Measurements from ENCODE around the gene PTGIS. TPM values are rescaled to one million over a fixed set of nuclear protein-coding genes. Genes with fewer than 3 reads are reported as not detected.
A peak's percentile ranks its signal among the peaks of the same experiment; 100 is the strongest.

The PTGIS gene
- total RNA-seq, 3 donors from 2014 or later: 1.6 to 2.4 (median 2.1) TPM

GRCh38 chr20:49519212-49519712, 48.7 kb downstream of the PTGIS start:
- H3K4me3 Mint-ChIP-seq: no peak overlapping the region
- peaks cover 2% of the 10 kb centered on the region for H3K4me1 Mint-ChIP-seq (ENCODE audit: low read depth)
- DNase-seq (no peak), ATAC-seq (no peak)
- H3K9me3 Mint-ChIP-seq: no peaks in the 10 kb centered on the region
- H3K36me3 Mint-ChIP-seq (ENCODE audit: insufficient read depth): peaks cover 1% of the 10 kb centered on the region
- H3K27me3 Mint-ChIP-seq (ENCODE audit: low read depth): peaks cover 30% of the 10 kb centered on the region

DNA sequence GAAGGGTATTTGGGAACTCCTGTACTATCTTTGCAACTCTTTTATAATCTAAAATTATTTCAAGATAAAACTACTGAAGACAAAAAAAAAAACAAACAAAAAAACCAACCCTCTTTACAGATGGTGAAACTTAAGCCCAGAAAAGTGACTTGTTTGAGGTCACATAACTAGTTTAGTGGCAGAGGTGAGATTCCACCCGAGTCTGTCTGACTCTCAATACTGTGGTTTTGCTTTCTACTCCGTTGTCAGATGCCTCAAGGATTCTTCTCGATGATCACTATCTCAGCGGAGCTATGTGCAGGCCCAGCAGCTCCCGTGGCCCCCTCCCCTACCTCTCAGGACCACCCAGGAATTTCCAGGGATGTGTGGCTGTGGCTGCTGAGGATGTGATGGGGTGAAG, 49.4 kb downstream of the PTGIS start:
- DNase-seq: no peak
- Mint-ChIP-seq H3K4me1 (ENCODE audit: low read depth) (peaks cover 2% of the 10 kb centered on the region), H3K4me3 (no peak overlapping the region), H3K9me3 (no peaks in the 10 kb centered on the region), H3K27me3 (ENCODE audit: low read depth) (peaks cover 34% of the 10 kb centered on the region), H3K36me3 (ENCODE audit: insufficient read depth) (peaks cover 1% of the 10 kb centered on the region)
- ATAC-seq: no peak

DNA sequence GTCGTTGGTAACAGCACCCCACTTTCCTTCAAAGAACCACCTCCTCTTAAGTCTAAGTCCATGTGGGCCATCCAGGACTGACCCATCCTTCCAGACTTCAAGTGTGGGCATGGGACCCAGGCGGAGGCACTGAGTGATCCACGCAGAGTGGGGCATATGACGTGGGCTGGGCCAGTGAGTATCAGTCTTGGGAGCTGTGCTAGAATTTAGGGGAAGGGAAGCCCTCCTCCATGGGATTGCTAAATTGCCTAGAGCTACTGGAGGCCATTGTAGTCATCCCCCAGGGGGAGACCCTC, 50.2 kb downstream of the PTGIS start:
- H3K4me1 Mint-ChIP-seq (ENCODE audit: low read depth): peaks cover 2% of the 10 kb centered on the region
- no peaks in the 10 kb centered on the region for H3K9me3 Mint-ChIP-seq
- DNase-seq: no peak
- peaks cover 34% of the 10 kb centered on the region for H3K27me3 Mint-ChIP-seq (ENCODE audit: low read depth)
- no peak for ATAC-seq
- H3K4me3 Mint-ChIP-seq: no peak overlapping the region
- peaks cover 1% of the 10 kb centered on the region for H3K36me3 Mint-ChIP-seq (ENCODE audit: insufficient read depth)

- Mint-ChIP-seq H3K4me3 (no peak overlapping the region), H3K9me3 (no peaks in the 10 kb centered on the region), H3K4me1 (ENCODE audit: low read depth) (peaks cover 2% of the 10 kb centered on the region), H3K27me3 (ENCODE audit: low read depth) (peaks cover 33% of the 10 kb centered on the region), H3K36me3 (ENCODE audit: insufficient read depth) (peaks cover 1% of the 10 kb centered on the region)
- DNase-seq (no peak), ATAC-seq (no peak)
Measured at GRCh38 chr20:49516916-49517804, 50.8 kb downstream of the PTGIS start.

DNA sequence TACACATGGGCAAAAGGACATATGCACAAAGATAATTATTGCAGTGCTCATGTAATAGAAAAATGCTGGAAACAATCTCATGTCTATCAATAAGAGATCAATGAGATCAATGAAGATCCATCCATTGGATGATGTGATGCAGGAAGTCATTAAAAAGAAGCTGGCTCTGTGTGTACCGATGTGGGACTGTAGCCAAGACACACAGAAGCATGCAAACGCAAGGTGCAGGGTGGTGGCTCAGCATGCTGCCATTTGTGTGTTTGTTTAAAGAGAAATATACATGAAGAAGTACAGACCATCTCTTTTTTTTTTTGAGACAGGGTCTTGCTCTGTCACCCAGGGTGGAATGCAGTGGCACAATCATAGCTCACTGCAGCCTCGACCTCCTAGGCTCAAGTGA, 52.4 kb downstream of the PTGIS start:
- H3K36me3 Mint-ChIP-seq (ENCODE audit: insufficient read depth): no peaks in the 10 kb centered on the region
- peaks cover 2% of the 10 kb centered on the region for H3K4me1 Mint-ChIP-seq (ENCODE audit: low read depth)
- ATAC-seq (no peak), DNase-seq (no peak)
- no peaks in the 10 kb centered on the region for H3K9me3 Mint-ChIP-seq
- H3K27me3 Mint-ChIP-seq (ENCODE audit: low read depth): peaks cover 27% of the 10 kb centered on the region
- H3K4me3 Mint-ChIP-seq: no peak overlapping the region

DNA sequence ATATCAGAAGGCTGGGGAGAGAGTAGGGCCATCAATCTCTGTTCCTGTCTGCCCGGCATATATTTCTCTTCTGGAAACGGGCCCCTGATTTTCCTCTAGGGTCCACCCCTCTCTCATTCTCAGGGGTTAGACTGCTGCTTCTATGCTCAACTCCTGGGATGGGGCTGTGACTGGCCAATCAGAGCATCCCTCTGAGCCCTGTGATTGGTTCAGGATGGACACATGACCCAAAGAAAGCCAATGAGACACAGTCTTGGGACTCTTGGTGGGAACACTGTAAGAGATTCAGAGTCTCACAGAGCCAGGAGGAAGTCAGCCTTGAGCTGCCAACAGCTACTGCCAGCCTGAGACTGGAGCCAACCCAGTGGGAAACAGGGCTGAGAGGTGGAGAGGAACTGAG, 54.4 kb downstream of the PTGIS start:
- peaks cover 35% of the 10 kb centered on the region for H3K27me3 Mint-ChIP-seq (ENCODE audit: low read depth)
- ATAC-seq: no peak
- no peaks in the 10 kb centered on the region for H3K36me3 Mint-ChIP-seq (ENCODE audit: insufficient read depth)
- no peak overlapping the region for H3K4me3 Mint-ChIP-seq
- no peak for DNase-seq
- H3K4me1 Mint-ChIP-seq (ENCODE audit: low read depth): peaks cover 3% of the 10 kb centered on the region
- H3K9me3 Mint-ChIP-seq: no peaks in the 10 kb centered on the region

DNA sequence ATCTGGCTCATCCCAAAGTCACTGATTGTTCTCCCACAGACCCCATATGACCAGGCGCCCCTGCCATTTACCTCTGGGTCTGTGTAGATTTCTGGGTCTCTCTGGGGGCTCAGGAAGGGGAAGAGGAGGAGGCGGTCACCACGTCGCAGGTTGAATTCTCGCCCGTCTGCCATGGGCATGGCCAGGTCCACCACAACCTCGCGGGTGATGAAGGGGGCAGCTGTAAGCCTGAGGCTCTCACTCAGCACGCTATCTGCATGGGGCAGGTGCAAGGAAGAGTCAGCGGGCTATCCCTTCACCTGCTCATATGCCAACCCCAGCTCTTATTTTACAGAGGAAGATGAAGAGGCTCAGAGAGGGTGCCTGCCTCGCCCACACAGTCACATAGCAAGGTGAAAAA, 54.9 kb downstream of the PTGIS start:
- DNase-seq: no peak
- Mint-ChIP-seq H3K4me3 (no peak overlapping the region), H3K9me3 (no peaks in the 10 kb centered on the region), H3K4me1 (ENCODE audit: low read depth) (peaks cover 5% of the 10 kb centered on the region), H3K36me3 (ENCODE audit: insufficient read depth) (no peaks in the 10 kb centered on the region), H3K27me3 (ENCODE audit: low read depth) (peaks cover 37% of the 10 kb centered on the region)
- no peak for ATAC-seq

- no peaks in the 10 kb centered on the region for H3K36me3 Mint-ChIP-seq (ENCODE audit: insufficient read depth)
- H3K27me3 Mint-ChIP-seq (ENCODE audit: low read depth): peaks cover 40% of the 10 kb centered on the region
Measured at GRCh38 chr20:49511788-49512525, 56.0 kb downstream of the PTGIS start.

DNA sequence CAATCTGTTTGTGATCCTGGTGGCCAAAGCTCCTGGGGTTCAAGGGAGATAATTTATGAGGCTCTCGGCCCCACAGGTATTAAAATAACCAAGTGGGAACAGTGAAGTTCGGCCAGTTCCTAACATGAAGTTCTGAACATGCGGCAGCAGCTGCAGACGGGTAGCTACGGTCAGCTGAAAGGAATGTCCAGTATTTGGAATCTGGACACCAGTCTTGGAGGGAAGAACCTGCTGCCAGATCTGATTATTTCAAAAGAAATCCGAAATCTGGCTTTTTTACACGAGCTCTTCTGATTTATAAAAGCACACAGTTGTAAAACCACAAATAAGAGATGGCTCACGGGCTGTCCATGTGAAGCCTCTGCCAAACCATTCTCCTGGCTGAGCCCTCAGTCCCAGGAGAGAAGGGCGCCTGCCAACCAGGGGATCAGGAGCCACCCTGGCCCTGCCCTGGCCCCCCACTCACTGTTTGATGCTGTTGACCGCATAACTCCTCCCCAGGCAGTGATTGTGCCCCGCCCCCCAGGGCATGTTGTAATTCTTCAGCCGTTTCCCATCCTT, 57.3 kb downstream of the PTGIS start:
- H3K9me3 Mint-ChIP-seq: no peaks in the 10 kb centered on the region
- H3K27me3 Mint-ChIP-seq (ENCODE audit: low read depth): peaks cover 44% of the 10 kb centered on the region
- no peaks in the 10 kb centered on the region for H3K36me3 Mint-ChIP-seq (ENCODE audit: insufficient read depth)
- no peak overlapping the region for H3K4me3 Mint-ChIP-seq
- DNase-seq: no peak
- no peak for ATAC-seq
- peaks cover 5% of the 10 kb centered on the region for H3K4me1 Mint-ChIP-seq (ENCODE audit: low read depth)

More at GRCh38 chr20:49511788-49512525, 56.0 kb downstream of the PTGIS start:
- no peak overlapping the region for H3K4me3 Mint-ChIP-seq
- ATAC-seq (no peak), DNase-seq (no peak)
- peaks cover 5% of the 10 kb centered on the region for H3K4me1 Mint-ChIP-seq (ENCODE audit: low read depth)
- no peaks in the 10 kb centered on the region for H3K9me3 Mint-ChIP-seq

DNA sequence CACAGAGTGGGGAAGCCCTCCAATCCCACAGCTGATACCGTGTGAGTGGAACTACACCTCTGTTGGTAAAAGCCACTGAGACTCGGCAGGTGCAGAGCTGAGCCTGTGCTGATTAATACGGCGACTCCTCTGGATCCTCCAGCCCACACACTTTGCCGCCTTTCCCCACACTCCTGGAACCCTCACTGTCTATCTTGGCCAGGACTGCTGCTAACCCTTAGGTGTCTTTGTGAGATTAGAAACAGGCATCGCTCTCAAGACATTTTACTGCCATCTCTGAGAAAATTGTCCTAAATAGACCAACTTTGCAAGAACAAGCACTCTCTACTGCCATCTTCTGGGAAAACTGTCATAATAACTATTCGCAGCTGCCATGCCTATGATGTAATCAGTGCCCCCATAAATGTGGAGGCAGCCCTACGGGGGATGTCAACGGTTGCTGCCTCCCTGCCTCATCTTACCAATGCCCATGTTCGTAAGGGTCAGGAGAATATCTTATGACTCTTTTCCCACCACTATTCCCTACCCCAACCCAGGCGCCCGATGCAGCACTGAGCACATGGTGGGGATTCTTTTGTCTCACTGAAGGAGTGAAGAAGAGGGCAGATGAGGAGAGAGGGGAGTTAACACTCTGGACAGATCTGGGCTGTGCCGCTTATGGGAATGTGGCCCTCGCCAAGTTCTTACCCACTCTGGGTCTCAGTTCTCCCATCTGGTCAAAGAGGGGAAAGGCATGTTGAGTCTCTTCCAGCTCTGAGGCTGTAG, 59.3 kb downstream of the PTGIS start:
- Mint-ChIP-seq H3K4me3 (no peak overlapping the region), H3K9me3 (no peaks in the 10 kb centered on the region), H3K4me1 (ENCODE audit: low read depth) (peaks cover 5% of the 10 kb centered on the region), H3K27me3 (ENCODE audit: low read depth) (peaks cover 42% of the 10 kb centered on the region), H3K36me3 (ENCODE audit: insufficient read depth) (no peaks in the 10 kb centered on the region)
- peak; percentile 46 to 52 for ATAC-seq
- no peak for DNase-seq

GRCh38 chr20:49507741-49508434, 60.0 kb downstream of the PTGIS start:
- no peak for DNase-seq
- Mint-ChIP-seq H3K27me3 (ENCODE audit: low read depth) (peaks cover 47% of the 10 kb centered on the region), H3K4me1 (ENCODE audit: low read depth) (peaks cover 5% of the 10 kb centered on the region), H3K36me3 (ENCODE audit: insufficient read depth) (no peaks in the 10 kb centered on the region), H3K4me3 (peak overlapping the region; percentile 4), H3K9me3 (no peaks in the 10 kb centered on the region)
- peak in 1 of 2 donors; percentile 18 for ATAC-seq

DNA sequence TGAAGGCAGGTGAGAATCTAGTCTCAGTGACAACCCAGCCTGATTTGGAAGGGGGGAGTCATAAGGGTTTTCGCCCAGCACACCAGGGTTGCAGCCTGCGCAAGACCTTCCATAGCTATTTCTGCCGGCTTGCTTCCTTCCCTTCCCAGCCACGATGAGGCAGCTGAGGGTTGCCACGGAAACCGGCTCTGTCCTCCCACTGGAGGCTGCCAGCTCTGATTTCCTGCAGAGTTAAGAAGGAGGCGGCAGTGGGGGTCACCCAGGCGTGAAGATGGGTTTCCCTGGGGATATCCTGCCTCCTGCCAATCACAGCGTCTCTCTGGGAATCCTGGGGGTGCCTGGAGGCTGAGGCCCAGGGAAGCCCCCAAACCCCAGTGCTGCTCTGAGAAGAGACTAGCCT, 62.4 kb downstream of the PTGIS start:
- DNase-seq (no peak), ATAC-seq (no peak)
- Mint-ChIP-seq H3K4me1 (ENCODE audit: low read depth) (peaks cover 5% of the 10 kb centered on the region), H3K27me3 (ENCODE audit: low read depth) (peaks cover 50% of the 10 kb centered on the region), H3K4me3 (no peak overlapping the region), H3K9me3 (no peaks in the 10 kb centered on the region), H3K36me3 (ENCODE audit: insufficient read depth) (no peaks in the 10 kb centered on the region)

DNA sequence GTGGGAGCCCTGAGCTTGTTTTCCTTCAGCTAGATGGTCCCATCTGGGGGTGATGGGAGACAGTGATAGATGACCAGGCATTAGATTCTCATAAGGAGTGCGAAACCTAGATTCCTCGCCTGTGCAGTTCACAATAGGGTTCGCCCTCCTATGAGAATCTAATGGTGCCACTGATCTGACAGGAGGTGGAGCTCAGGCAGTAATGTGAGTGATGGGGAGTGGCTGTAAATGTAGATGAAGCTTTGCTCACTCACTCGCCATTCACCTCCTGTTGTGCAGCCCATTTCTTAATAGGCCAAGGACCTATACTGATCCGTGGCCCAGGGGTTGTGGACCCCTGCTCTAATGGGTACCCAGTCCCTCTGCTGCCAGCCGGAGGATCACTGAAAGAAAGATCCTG, 64.8 kb downstream of the PTGIS start:
- ATAC-seq: no peak
- Mint-ChIP-seq H3K9me3 (peaks cover 3% of the 10 kb centered on the region), H3K36me3 (ENCODE audit: insufficient read depth) (no peaks in the 10 kb centered on the region), H3K27me3 (ENCODE audit: low read depth) (peaks cover 40% of the 10 kb centered on the region), H3K4me1 (ENCODE audit: low read depth) (no peaks in the 10 kb centered on the region), H3K4me3 (no peak overlapping the region)
- DNase-seq: no peak

Data from activated T-cell treated with anti-CD3 and anti-CD28 coated beads, Interleukin-2, amount 50 U/mL, for 4 hours (primary cell).